ENCODE data around the gene SMIM12. TPM values are rescaled to one million over a fixed set of nuclear protein-coding genes. Genes with fewer than 3 reads are reported as not detected.

SMIM12 gene
- polyA plus RNA-seq, 1 donor from 2014 or later: 42.6 TPM

GRCh38 chr1:34884536-34884935, 25.0 kb upstream of the SMIM12 start:
- Histone ChIP-seq H3K9me3 (ENCODE audit: low read length) (no peaks in the 10 kb centered on the region), H3K79me2 (replicated peaks; ENCODE audit: insufficient read depth, low read length) (no peaks in the 10 kb centered on the region), H3K9me2 (ENCODE audit: insufficient read depth, low read length) (no peaks in the 10 kb centered on the region), H3F3A (ENCODE audit: insufficient read depth, low read length, poor library complexity, severe bottlenecking) (no peaks in the 10 kb centered on the region), H3K4me2 (ENCODE audit: low read length) (no peak overlapping the region), H3K4me3 (ENCODE audit: low read length) (no peak overlapping the region), H3K27me3 (ENCODE audit: insufficient read depth, low read depth, low read length) (peaks cover 17% of the 10 kb centered on the region), H3K36me3 (ENCODE audit: insufficient read depth, low read length) (peaks cover 3% of the 10 kb centered on the region), H3K9ac (ENCODE audit: low read length) (no peak overlapping the region), H2AFZ (ENCODE audit: low read depth, low read length) (no peak overlapping the region), H4K20me1 (ENCODE audit: insufficient read depth) (no peaks in the 10 kb centered on the region), H3K27ac (ENCODE audit: low read length) (no peak overlapping the region)
- TF ChIP-seq POLR2AphosphoS5 (IDR thresholded peaks at IDR 0.05): peak; percentile 41
- no peak for TF ChIP-seq REST (IDR thresholded peaks at IDR 0.05; ENCODE audit: borderline replicate concordance)

- Histone ChIP-seq H3K9me2 (ENCODE audit: insufficient read depth, low read length) (no peaks in the 10 kb centered on the region), H3K4me3 (ENCODE audit: low read length) (no peak overlapping the region), H3K9ac (ENCODE audit: low read length) (no peak overlapping the region), H3F3A (ENCODE audit: insufficient read depth, low read length, poor library complexity, severe bottlenecking) (no peaks in the 10 kb centered on the region), H4K20me1 (ENCODE audit: insufficient read depth) (no peaks in the 10 kb centered on the region), H3K27ac (ENCODE audit: low read length) (no peak overlapping the region), H3K36me3 (ENCODE audit: insufficient read depth, low read length) (no peaks in the 10 kb centered on the region), H3K27me3 (ENCODE audit: insufficient read depth, low read depth, low read length) (no peaks in the 10 kb centered on the region), H3K79me2 (replicated peaks; ENCODE audit: insufficient read depth, low read length) (no peaks in the 10 kb centered on the region), H2AFZ (ENCODE audit: low read depth, low read length) (no peak overlapping the region), H3K4me2 (ENCODE audit: low read length) (no peak overlapping the region), H3K9me3 (ENCODE audit: low read length) (no peaks in the 10 kb centered on the region)
- TF ChIP-seq SMC3 (conservative IDR thresholded peaks at IDR 0.05; ENCODE audit: poor library complexity) (no peak), TAF1 (IDR thresholded peaks at IDR 0.05; ENCODE audit: low read depth) (no peak), RAD21 (conservative IDR thresholded peaks at IDR 0.05) (no peak), POLR2AphosphoS5 (IDR thresholded peaks at IDR 0.05) (no peak), EZH2 (IDR thresholded peaks at IDR 0.05; ENCODE audit: borderline replicate concordance, insufficient read depth, low read length, poor library complexity, severe bottlenecking) (no peak), MXI1 (conservative IDR thresholded peaks at IDR 0.05; ENCODE audit: poor library complexity, severe bottlenecking) (no peak), REST (IDR thresholded peaks at IDR 0.05; ENCODE audit: borderline replicate concordance) (no peak), EP300 (conservative IDR thresholded peaks at IDR 0.05; ENCODE audit: poor library complexity, severe bottlenecking) (no peak), CTCF (IDR thresholded peaks at IDR 0.05; ENCODE audit: poor library complexity, severe bottlenecking) (no peak)
These were observed 19.7 kb upstream of the SMIM12 start for GRCh38 chr1:34879230-34879629.

All from neural cell (in vitro differentiated cells).